ENCODE data around the gene ADAMTS17.

The ADAMTS17 gene

DNA sequence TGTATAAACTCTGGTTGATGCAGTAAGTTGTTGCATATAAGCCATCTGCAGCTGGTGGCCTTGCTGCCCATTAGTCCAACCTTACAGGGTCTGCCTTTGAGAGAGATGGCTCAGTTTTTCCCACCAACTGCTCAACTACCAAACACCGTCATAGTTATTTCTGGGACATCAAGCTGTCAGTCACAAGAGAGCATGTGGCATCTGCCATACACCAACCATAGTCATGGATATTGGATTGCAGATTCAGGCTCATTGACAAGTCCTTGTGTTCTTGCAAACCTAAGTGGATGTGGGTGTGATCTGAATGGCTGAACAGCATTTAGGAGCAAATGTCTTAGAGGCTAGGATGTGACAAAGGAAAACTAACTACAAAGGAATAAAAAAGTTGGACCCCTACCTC lies 137.6 kb downstream of the ADAMTS17 start:
- Histone ChIP-seq H3K27me3 (ENCODE audit: insufficient read depth, low read length, poor library complexity, severe bottlenecking) (no peaks in the 10 kb centered on the region), H3K36me3 (ENCODE audit: insufficient read depth, low read length) (no peaks in the 10 kb centered on the region), H3K79me2 (ENCODE audit: insufficient read depth, low read length) (no peaks in the 10 kb centered on the region), H3K4me3 (ENCODE audit: low read length, poor library complexity, severe bottlenecking) (no peak overlapping the region), H3K4me2 (ENCODE audit: low read depth, low read length, poor library complexity, severe bottlenecking) (no peak overlapping the region), H3K9me2 (replicated peaks; ENCODE audit: low read depth, low read length) (no peaks in the 10 kb centered on the region), H3F3A (ENCODE audit: low read depth) (peaks cover 15% of the 10 kb centered on the region; the same call in 1 of the 2 replicates), H3K9ac (ENCODE audit: low read depth, low read length, poor library complexity, severe bottlenecking) (no peak overlapping the region), H4K20me1 (ENCODE audit: insufficient read depth, low read length, poor library complexity, severe bottlenecking) (no peaks in the 10 kb centered on the region), H3K9me3 (ENCODE audit: insufficient read depth, low read depth, low read length) (no peaks in the 10 kb centered on the region), H2AFZ (ENCODE audit: low read length) (no peak overlapping the region), H3K4me1 (ENCODE audit: insufficient read depth, low read length, poor library complexity, severe bottlenecking) (peaks cover 72% of the 10 kb centered on the region)
- TF ChIP-seq, protein P1, sequence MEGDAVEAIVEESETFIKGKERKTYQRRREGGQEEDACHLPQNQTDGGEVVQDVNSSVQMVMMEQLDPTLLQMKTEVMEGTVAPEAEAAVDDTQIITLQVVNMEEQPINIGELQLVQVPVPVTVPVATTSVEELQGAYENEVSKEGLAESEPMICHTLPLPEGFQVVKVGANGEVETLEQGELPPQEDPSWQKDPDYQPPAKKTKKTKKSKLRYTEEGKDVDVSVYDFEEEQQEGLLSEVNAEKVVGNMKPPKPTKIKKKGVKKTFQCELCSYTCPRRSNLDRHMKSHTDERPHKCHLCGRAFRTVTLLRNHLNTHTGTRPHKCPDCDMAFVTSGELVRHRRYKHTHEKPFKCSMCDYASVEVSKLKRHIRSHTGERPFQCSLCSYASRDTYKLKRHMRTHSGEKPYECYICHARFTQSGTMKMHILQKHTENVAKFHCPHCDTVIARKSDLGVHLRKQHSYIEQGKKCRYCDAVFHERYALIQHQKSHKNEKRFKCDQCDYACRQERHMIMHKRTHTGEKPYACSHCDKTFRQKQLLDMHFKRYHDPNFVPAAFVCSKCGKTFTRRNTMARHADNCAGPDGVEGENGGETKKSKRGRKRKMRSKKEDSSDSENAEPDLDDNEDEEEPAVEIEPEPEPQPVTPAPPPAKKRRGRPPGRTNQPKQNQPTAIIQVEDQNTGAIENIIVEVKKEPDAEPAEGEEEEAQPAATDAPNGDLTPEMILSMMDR (conservative IDR thresholded peaks at IDR 0.05; ENCODE audit: low read length): no peak
- TF ChIP-seq EZH2phosphoT487 (IDR thresholded peaks at IDR 0.05; ENCODE audit: borderline replicate concordance): no peak

DNA sequence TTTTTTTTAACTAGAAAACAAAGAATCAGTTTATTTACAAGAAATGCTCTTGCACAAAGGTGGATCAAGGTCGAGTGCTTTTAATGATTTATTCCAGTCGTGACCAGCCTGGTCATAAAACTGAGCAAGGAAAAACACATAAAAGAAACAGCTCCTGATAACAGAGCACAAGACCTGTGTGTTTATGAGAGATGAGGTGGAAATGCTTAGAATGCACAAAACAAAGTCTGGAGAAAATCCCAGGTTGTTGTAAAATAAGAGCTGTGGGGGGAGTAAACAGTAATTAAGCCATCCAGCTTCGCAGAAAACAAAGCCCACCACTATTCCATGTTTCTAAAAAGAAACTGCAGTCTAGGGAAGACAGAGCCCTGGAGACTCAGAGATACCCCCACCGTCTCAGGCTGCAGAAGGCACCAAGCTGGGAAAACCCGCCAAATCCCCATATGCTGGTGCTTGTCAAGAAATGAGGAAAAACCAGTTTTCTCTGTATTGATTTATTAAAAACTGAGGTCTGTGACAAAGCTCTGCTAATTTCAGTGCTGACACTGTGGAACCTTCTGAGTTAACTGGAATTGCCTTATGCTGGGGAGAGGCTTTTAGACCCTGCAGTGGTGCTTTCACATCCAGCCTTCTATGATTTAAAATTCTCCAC lies 139.3 kb downstream of the ADAMTS17 start:
- H3F3A ChIP-seq (ENCODE audit: low read depth): peaks cover 15% of the 10 kb centered on the region; the same call in 1 of the 2 replicates
- H2AFZ ChIP-seq (ENCODE audit: low read length): no peak overlapping the region; the same call in 1 of the 2 replicates
- H3K4me3 ChIP-seq (ENCODE audit: low read length, poor library complexity, severe bottlenecking): peak overlapping the region; percentile 63
- H3K9me3 ChIP-seq (ENCODE audit: insufficient read depth, low read depth, low read length): no peaks in the 10 kb centered on the region
- H3K4me2 ChIP-seq (ENCODE audit: low read depth, low read length, poor library complexity, severe bottlenecking): peak overlapping the region; percentile 75
- no peaks in the 10 kb centered on the region for H3K27me3 ChIP-seq (ENCODE audit: insufficient read depth, low read length, poor library complexity, severe bottlenecking)
- H3K4me1 ChIP-seq (ENCODE audit: insufficient read depth, low read length, poor library complexity, severe bottlenecking): peaks cover 78% of the 10 kb centered on the region
- no peaks in the 10 kb centered on the region for H3K36me3 ChIP-seq (ENCODE audit: insufficient read depth, low read length)
- no peaks in the 10 kb centered on the region for H3K79me2 ChIP-seq (ENCODE audit: insufficient read depth, low read length)
- peak overlapping the region; percentile 61 for H3K9ac ChIP-seq (ENCODE audit: low read depth, low read length, poor library complexity, severe bottlenecking)
- TF ChIP-seq, protein P1 (conservative IDR thresholded peaks at IDR 0.05; ENCODE audit: low read length): no peak
- no peak for TF ChIP-seq EZH2phosphoT487 (IDR thresholded peaks at IDR 0.05; ENCODE audit: borderline replicate concordance)
- no peaks in the 10 kb centered on the region for H4K20me1 ChIP-seq (ENCODE audit: insufficient read depth, low read length, poor library complexity, severe bottlenecking)
- H3K9me2 ChIP-seq (replicated peaks; ENCODE audit: low read depth, low read length): no peaks in the 10 kb centered on the region

DNA sequence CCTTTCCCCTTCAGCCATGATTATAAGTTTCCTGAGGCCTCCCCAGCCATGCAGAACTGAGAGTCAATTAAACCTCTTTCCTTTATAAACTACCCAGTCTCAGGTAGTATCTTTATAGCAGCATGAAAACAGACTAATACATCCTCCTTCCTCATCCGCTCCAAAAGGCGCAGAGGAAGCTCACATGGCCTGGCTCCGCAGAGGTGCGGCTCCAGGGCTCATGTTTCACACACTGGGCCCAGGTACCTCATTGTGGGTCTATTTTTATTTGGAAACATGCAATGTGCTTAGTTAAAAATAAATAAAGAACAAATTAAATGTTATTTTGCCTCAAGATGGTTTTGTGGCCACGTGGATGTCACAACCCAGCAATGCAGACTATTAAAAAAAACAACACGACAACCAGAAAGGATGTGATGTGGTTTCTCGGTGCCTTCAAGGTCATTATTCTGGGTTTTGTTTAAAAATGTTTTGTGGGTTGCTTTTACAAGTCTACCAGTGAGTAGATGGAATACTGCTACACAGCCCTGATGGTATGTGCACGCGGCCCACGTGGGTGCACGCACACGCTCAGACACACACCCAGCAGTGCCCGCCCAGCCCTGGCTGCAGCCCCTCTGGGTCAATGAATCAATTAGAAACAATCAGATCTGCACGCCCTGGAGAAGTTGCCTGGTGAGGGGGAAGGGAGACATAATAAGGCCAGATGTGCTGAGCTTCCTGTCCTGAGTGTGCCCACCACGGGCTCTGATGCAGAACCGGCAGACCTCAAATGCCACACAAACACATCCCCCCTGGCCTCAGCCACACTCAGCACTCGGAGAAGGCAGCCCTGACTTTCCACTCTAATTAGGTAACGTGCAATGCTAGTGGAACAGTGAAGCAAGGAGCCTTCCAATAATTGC lies 140.1 kb downstream of the ADAMTS17 start:
- peaks cover 76% of the 10 kb centered on the region for H3K4me1 ChIP-seq (ENCODE audit: insufficient read depth, low read length, poor library complexity, severe bottlenecking)
- no peaks in the 10 kb centered on the region for H3K79me2 ChIP-seq (ENCODE audit: insufficient read depth, low read length)
- H3F3A ChIP-seq (ENCODE audit: low read depth): peaks cover 15% of the 10 kb centered on the region; the same call in 1 of the 2 replicates
- TF ChIP-seq EZH2phosphoT487 (IDR thresholded peaks at IDR 0.05; ENCODE audit: borderline replicate concordance): no peak
- TF ChIP-seq, protein P1 (conservative IDR thresholded peaks at IDR 0.05; ENCODE audit: low read length): no peak
- no peaks in the 10 kb centered on the region for H4K20me1 ChIP-seq (ENCODE audit: insufficient read depth, low read length, poor library complexity, severe bottlenecking)
- peak overlapping the region; percentile 75 for H3K4me2 ChIP-seq (ENCODE audit: low read depth, low read length, poor library complexity, severe bottlenecking)
- H3K36me3 ChIP-seq (ENCODE audit: insufficient read depth, low read length): no peaks in the 10 kb centered on the region
- H3K4me3 ChIP-seq (ENCODE audit: low read length, poor library complexity, severe bottlenecking): peak overlapping the region; percentile 63
- no peaks in the 10 kb centered on the region for H3K9me2 ChIP-seq (replicated peaks; ENCODE audit: low read depth, low read length)
- H3K27me3 ChIP-seq (ENCODE audit: insufficient read depth, low read length, poor library complexity, severe bottlenecking): no peaks in the 10 kb centered on the region
- no peaks in the 10 kb centered on the region for H3K9me3 ChIP-seq (ENCODE audit: insufficient read depth, low read depth, low read length)
- no peak overlapping the region; the same call in 1 of the 2 replicates for H2AFZ ChIP-seq (ENCODE audit: low read length)
- H3K9ac ChIP-seq (ENCODE audit: low read depth, low read length, poor library complexity, severe bottlenecking): peak overlapping the region; percentile 61
